Activated CD8-positive, alpha-beta memory T cell treated with anti-CD3 and anti-CD28 coated beads, Interleukin-2, amount 50 U/mL, for 4 hours (primary cell): ENCODE measurements around the gene PRADC1.
"Not testable (repeated sequence)": the region's sequence is repeated elsewhere in the genome, so short reads cannot be mapped to it uniquely, and the experiment has no call there.

Source experiments
- DNase-seq: peaks from one replicate; pipeline ENCODE4 v3.0.0-alpha.2; 2020

The PRADC1 gene

GRCh38 chr2:73200281-73200680, 32.8 kb downstream of the PRADC1 start:
- DNase-seq: not testable (repeated sequence)

GRCh38 chr2:73197579-73197978, 35.5 kb downstream of the PRADC1 start:
- DNase-seq: no peak

GRCh38 chr2:73187549-73187948, 45.5 kb downstream of the PRADC1 start:
- DNase-seq: no peak

GRCh38 chr2:73185965-73186364, 47.1 kb downstream of the PRADC1 start:
- no peak for DNase-seq
